Measurements from ENCODE around the gene RGL3. TPM values are rescaled to one million over a fixed set of nuclear protein-coding genes. Genes with fewer than 3 reads are reported as not detected.

The RGL3 gene
- total and polyA plus RNA-seq, 9 of the 15 experiments (the other 6 are each of a cell fraction or from before 2014, with no cell fraction given): 0.12 to 0.61 (median 0.32) TPM; not detected in 4

- peak; percentile 7; the same call in 1 of the 2 replicates for TF ChIP-seq ARID4B (CRISPR knock-in tag; IDR thresholded peaks at IDR 0.05)
- no peak for TF ChIP-seq KAT2B (IDR thresholded peaks at IDR 0.05; ENCODE audit: low read depth, low read length)
- no peak for TF ChIP-seq HEY1 (CRISPR knock-in tag; IDR thresholded peaks at IDR 0.05; ENCODE audit: borderline replicate concordance)
- TF ChIP-seq DMBX1 (CRISPR knock-in tag; IDR thresholded peaks at IDR 0.05; ENCODE audit: borderline replicate concordance): no peak
- TF ChIP-seq ZFX (CRISPR knock-in tag; IDR thresholded peaks at IDR 0.05): peak; percentile 40
- TF ChIP-seq SIN3A (IDR thresholded peaks at IDR 0.05; ENCODE audit: borderline replicate concordance in 2 of 2, control insufficient read depth in 1 of 2, low read depth in 2 of 2, low read length in 2 of 2): 0 out of 4 replicates have a peak, but pooled peaks of 1 of the 2 experiments have one; percentile 47
- no peak for TF ChIP-seq WHSC1 (IDR thresholded peaks at IDR 0.05; ENCODE audit: low read length)
- no peak for TF ChIP-seq BRF2 (IDR thresholded peaks at IDR 0.05; ENCODE audit: borderline replicate concordance, insufficient read depth, insufficient read length)
- no peak for TF ChIP-seq FUS (optimal IDR thresholded peaks at IDR 0.05; ENCODE audit: low read depth, low read length)
- no peak for TF ChIP-seq CTBP1 (IDR thresholded peaks at IDR 0.05; ENCODE audit: borderline replicate concordance)
- TF ChIP-seq SNAPC5 (CRISPR knock-in tag; IDR thresholded peaks at IDR 0.05): no peak
- peak; percentile 4 for TF ChIP-seq RBBP5 (IDR thresholded peaks at IDR 0.05; ENCODE audit: borderline replicate concordance, insufficient read depth, low read length, poor library complexity, severe bottlenecking)
- TF ChIP-seq ZNF586 (CRISPR knock-in tag; conservative IDR thresholded peaks at IDR 0.05): no peak
- no peak for TF ChIP-seq RREB1 (CRISPR knock-in tag; IDR thresholded peaks at IDR 0.05)
- no peak for TF ChIP-seq KDM1A (IDR thresholded peaks at IDR 0.05)
- no peak for TF ChIP-seq GATAD2A (IDR thresholded peaks at IDR 0.05)
Observed at GRCh38 chr19:11435833-11436313, 16.8 kb upstream of the RGL3 start (continued).
